Measurements from ENCODE around the gene SLC27A1. TPM values are rescaled to one million over a fixed set of nuclear protein-coding genes. Genes with fewer than 3 reads are reported as not detected.

Gene SLC27A1
- total and polyA plus RNA-seq, 2 experiments from 2014 or later: 3.5 to 11.6 TPM

- Mint-ChIP-seq H3K4me3 (peak overlapping the region; percentile 94; the same call in 1 of the 3 replicates), H3K27me3 (ENCODE audit: insufficient read depth, low read depth, poor library complexity) (peaks cover 12% of the 10 kb centered on the region), H3K4me1 (peaks cover 23% of the 10 kb centered on the region), H3K9me3 (no peaks in the 10 kb centered on the region), H3K27ac (no peak overlapping the region), H3K36me3 (ENCODE audit: low read depth) (no peaks in the 10 kb centered on the region; the same call in 2 of the 3 replicates)
- no peaks in the 10 kb centered on the region for H3K79me2 ChIP-seq (replicated peaks; ENCODE audit: insufficient read depth)
- H4K20me1 ChIP-seq (replicated peaks; ENCODE audit: insufficient read depth): no peaks in the 10 kb centered on the region
- no peak overlapping the region for H3K27ac ChIP-seq (ENCODE audit: low read depth)
- H3K27me3 ChIP-seq (ENCODE audit: insufficient read depth): peaks cover 24% of the 10 kb centered on the region
- peaks cover 12% of the 10 kb centered on the region for H3K4me1 ChIP-seq (ENCODE audit: insufficient read depth)
- no peak for TF ChIP-seq ZNF114 (CRISPR knock-in tag; IDR thresholded peaks at IDR 0.05)
- no peak for TF ChIP-seq EZH2phosphoT487 (IDR thresholded peaks at IDR 0.05; ENCODE audit: unreplicated experiment)
- TF ChIP-seq, protein P1, sequence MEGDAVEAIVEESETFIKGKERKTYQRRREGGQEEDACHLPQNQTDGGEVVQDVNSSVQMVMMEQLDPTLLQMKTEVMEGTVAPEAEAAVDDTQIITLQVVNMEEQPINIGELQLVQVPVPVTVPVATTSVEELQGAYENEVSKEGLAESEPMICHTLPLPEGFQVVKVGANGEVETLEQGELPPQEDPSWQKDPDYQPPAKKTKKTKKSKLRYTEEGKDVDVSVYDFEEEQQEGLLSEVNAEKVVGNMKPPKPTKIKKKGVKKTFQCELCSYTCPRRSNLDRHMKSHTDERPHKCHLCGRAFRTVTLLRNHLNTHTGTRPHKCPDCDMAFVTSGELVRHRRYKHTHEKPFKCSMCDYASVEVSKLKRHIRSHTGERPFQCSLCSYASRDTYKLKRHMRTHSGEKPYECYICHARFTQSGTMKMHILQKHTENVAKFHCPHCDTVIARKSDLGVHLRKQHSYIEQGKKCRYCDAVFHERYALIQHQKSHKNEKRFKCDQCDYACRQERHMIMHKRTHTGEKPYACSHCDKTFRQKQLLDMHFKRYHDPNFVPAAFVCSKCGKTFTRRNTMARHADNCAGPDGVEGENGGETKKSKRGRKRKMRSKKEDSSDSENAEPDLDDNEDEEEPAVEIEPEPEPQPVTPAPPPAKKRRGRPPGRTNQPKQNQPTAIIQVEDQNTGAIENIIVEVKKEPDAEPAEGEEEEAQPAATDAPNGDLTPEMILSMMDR (conservative IDR thresholded peaks at IDR 0.05; ENCODE audit: low read depth in 2 of 2): no peak
- no peak for TF ChIP-seq ETS1 (IDR thresholded peaks at IDR 0.05)
- TF ChIP-seq POLR2AphosphoS5 (IDR thresholded peaks at IDR 0.05; ENCODE audit: low read depth): no peak
- TF ChIP-seq NANOG (IDR thresholded peaks at IDR 0.05; ENCODE audit: borderline replicate concordance): no peak
- TF ChIP-seq, protein P2, sequence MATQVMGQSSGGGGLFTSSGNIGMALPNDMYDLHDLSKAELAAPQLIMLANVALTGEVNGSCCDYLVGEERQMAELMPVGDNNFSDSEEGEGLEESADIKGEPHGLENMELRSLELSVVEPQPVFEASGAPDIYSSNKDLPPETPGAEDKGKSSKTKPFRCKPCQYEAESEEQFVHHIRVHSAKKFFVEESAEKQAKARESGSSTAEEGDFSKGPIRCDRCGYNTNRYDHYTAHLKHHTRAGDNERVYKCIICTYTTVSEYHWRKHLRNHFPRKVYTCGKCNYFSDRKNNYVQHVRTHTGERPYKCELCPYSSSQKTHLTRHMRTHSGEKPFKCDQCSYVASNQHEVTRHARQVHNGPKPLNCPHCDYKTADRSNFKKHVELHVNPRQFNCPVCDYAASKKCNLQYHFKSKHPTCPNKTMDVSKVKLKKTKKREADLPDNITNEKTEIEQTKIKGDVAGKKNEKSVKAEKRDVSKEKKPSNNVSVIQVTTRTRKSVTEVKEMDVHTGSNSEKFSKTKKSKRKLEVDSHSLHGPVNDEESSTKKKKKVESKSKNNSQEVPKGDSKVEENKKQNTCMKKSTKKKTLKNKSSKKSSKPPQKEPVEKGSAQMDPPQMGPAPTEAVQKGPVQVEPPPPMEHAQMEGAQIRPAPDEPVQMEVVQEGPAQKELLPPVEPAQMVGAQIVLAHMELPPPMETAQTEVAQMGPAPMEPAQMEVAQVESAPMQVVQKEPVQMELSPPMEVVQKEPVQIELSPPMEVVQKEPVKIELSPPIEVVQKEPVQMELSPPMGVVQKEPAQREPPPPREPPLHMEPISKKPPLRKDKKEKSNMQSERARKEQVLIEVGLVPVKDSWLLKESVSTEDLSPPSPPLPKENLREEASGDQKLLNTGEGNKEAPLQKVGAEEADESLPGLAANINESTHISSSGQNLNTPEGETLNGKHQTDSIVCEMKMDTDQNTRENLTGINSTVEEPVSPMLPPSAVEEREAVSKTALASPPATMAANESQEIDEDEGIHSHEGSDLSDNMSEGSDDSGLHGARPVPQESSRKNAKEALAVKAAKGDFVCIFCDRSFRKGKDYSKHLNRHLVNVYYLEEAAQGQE (IDR thresholded peaks at IDR 0.05; ENCODE audit: unreplicated experiment): no peak
- no peak for TF ChIP-seq CREB1 (CRISPR knock-in tag; IDR thresholded peaks at IDR 0.05; ENCODE audit: low read depth)
- TF ChIP-seq, protein P3, sequence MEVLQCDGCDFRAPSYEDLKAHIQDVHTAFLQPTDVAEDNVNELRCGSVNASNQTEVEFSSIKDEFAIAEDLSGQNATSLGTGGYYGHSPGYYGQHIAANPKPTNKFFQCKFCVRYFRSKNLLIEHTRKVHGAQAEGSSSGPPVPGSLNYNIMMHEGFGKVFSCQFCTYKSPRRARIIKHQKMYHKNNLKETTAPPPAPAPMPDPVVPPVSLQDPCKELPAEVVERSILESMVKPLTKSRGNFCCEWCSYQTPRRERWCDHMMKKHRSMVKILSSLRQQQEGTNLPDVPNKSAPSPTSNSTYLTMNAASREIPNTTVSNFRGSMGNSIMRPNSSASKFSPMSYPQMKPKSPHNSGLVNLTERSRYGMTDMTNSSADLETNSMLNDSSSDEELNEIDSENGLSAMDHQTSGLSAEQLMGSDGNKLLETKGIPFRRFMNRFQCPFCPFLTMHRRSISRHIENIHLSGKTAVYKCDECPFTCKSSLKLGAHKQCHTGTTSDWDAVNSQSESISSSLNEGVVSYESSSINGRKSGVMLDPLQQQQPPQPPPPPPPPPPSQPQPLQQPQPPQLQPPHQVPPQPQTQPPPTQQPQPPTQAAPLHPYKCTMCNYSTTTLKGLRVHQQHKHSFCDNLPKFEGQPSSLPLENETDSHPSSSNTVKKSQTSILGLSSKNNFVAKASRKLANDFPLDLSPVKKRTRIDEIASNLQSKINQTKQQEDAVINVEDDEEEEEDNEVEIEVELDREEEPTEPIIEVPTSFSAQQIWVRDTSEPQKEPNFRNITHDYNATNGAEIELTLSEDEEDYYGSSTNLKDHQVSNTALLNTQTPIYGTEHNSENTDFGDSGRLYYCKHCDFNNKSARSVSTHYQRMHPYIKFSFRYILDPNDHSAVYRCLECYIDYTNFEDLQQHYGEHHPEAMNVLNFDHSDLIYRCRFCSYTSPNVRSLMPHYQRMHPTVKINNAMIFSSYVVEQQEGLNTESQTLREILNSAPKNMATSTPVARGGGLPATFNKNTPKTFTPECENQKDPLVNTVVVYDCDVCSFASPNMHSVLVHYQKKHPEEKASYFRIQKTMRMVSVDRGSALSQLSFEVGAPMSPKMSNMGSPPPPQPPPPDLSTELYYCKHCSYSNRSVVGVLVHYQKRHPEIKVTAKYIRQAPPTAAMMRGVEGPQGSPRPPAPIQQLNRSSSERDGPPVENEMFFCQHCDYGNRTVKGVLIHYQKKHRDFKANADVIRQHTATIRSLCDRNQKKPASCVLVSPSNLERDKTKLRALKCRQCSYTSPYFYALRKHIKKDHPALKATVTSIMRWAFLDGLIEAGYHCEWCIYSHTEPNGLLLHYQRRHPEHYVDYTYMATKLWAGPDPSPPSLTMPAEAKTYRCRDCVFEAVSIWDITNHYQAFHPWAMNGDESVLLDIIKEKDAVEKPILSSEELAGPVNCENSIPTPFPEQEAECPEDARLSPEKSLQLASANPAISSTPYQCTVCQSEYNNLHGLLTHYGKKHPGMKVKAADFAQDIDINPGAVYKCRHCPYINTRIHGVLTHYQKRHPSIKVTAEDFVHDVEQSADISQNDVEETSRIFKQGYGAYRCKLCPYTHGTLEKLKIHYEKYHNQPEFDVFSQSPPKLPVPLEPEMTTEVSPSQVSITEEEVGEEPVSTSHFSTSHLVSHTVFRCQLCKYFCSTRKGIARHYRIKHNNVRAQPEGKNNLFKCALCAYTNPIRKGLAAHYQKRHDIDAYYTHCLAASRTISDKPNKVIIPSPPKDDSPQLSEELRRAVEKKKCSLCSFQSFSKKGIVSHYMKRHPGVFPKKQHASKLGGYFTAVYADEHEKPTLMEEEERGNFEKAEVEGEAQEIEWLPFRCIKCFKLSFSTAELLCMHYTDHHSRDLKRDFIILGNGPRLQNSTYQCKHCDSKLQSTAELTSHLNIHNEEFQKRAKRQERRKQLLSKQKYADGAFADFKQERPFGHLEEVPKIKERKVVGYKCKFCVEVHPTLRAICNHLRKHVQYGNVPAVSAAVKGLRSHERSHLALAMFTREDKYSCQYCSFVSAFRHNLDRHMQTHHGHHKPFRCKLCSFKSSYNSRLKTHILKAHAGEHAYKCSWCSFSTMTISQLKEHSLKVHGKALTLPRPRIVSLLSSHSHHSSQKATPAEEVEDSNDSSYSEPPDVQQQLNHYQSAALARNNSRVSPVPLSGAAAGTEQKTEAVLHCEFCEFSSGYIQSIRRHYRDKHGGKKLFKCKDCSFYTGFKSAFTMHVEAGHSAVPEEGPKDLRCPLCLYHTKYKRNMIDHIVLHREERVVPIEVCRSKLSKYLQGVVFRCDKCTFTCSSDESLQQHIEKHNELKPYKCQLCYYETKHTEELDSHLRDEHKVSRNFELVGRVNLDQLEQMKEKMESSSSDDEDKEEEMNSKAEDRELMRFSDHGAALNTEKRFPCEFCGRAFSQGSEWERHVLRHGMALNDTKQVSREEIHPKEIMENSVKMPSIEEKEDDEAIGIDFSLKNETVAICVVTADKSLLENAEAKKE (CRISPR knock-in tag; IDR thresholded peaks at IDR 0.05): no peak
- TF ChIP-seq JUNB (IDR thresholded peaks at IDR 0.05; ENCODE audit: unreplicated experiment): no peak
- no peak for TF ChIP-seq ZNF331 (CRISPR knock-in tag; IDR thresholded peaks at IDR 0.05; ENCODE audit: low read depth)
- TF ChIP-seq EZH2 (IDR thresholded peaks at IDR 0.05; ENCODE audit: low read depth, unreplicated experiment): no peak
- no peak for TF ChIP-seq STAT1 (IDR thresholded peaks at IDR 0.05; ENCODE audit: unreplicated experiment)
- H3K9me2 ChIP-seq (ENCODE audit: insufficient read depth): no peaks in the 10 kb centered on the region
- ATAC-seq (no peak), DNase-seq (ENCODE audit: low spot score) (no peak)
- no peak overlapping the region for H3K4me3 ChIP-seq
- no peaks in the 10 kb centered on the region for H3K36me3 ChIP-seq (ENCODE audit: insufficient read depth)
- no peak overlapping the region for H2AFZ ChIP-seq
- 0 out of 2 replicates have a peak, but pooled peaks cover 6% of the 10 kb centered on the region for H3F3A ChIP-seq (replicated peaks; ENCODE audit: low read depth)
- H3K4me2 ChIP-seq: no peak overlapping the region
Observed at GRCh38 chr19:17467471-17468301, 2.6 kb upstream of the SLC27A1 start.
